ENCODE results near the gene DNAH10.

DNA sequence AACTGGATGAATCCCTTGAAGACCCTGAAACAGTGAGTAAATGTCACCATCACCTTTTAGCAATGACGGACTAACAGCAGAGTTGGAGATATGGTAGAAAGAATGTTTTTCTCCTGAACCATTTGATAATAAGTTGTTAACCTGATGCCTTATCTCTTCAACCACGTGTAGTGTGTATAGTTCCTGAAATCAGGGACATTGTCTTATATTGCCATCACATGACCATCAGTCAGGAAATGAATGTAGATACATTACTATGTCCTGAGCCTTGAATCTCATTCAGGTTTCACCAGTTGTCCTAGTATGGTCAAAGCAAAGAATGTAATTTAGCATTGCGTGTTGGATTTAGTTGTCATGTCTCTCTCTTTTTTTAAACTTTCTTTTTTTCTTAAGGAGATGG, 34.2 kb upstream of the DNAH10 start:
- TF ChIP-seq, protein P1, sequence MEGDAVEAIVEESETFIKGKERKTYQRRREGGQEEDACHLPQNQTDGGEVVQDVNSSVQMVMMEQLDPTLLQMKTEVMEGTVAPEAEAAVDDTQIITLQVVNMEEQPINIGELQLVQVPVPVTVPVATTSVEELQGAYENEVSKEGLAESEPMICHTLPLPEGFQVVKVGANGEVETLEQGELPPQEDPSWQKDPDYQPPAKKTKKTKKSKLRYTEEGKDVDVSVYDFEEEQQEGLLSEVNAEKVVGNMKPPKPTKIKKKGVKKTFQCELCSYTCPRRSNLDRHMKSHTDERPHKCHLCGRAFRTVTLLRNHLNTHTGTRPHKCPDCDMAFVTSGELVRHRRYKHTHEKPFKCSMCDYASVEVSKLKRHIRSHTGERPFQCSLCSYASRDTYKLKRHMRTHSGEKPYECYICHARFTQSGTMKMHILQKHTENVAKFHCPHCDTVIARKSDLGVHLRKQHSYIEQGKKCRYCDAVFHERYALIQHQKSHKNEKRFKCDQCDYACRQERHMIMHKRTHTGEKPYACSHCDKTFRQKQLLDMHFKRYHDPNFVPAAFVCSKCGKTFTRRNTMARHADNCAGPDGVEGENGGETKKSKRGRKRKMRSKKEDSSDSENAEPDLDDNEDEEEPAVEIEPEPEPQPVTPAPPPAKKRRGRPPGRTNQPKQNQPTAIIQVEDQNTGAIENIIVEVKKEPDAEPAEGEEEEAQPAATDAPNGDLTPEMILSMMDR (IDR thresholded peaks at IDR 0.05; ENCODE audit: insufficient read depth, low read length, poor library complexity, severe bottlenecking) = no peak
- no peak for TF ChIP-seq EZH2phosphoT487 (conservative IDR thresholded peaks at IDR 0.05; ENCODE audit: low read length)

All from SU-DHL-6 (cell line).